Nephron progenitor cell (in vitro differentiated cells): Measurements from ENCODE around the gene GLYAT.

ENCODE experiments used
- DNase-seq: peaks from one replicate; pipeline ENCODE4 v3.0.0; 2021
- H3K27ac Mint-ChIP-seq: 2 replicates; pipeline ENCODE4 v1.8.0; 2021; ENCODE audit warnings: mild to moderate bottlenecking, moderate library complexity, mixed read lengths
- H3K27me3 Mint-ChIP-seq: 2 replicates; pipeline ENCODE4 v1.8.0; 2021; ENCODE audit warnings: mild to moderate bottlenecking, low read depth, mixed read lengths; ENCODE audit not compliant: poor library complexity
- H3K36me3 Mint-ChIP-seq: 2 replicates; pipeline ENCODE4 v1.8.0; 2021; ENCODE audit warnings: low read depth, mixed read lengths
- H3K4me1 Mint-ChIP-seq: 2 replicates; pipeline ENCODE4 v1.8.0; 2021; ENCODE audit warnings: mixed read lengths
- H3K4me3 Mint-ChIP-seq: 2 replicates; pipeline ENCODE4 v1.8.0; 2021; ENCODE audit warnings: mild to moderate bottlenecking, moderate library complexity, mixed read lengths
- H3K9me3 Mint-ChIP-seq: 2 replicates; pipeline ENCODE4 v1.8.0; 2021; ENCODE audit warnings: mild to moderate bottlenecking, moderate library complexity, mixed read lengths
- TF ChIP-seq, protein P1 (sequence below): fragments of 200-600 bp; sonication (generic); IDR thresholded peaks from 2 replicates; pipeline ENCODE4 v1.5.0; 2021; ENCODE audit warnings: antibody characterized with exemption

Gene GLYAT

GRCh38 chr11:58757439-58757838, 25.7 kb upstream of the GLYAT start:
- TF ChIP-seq, protein P1, sequence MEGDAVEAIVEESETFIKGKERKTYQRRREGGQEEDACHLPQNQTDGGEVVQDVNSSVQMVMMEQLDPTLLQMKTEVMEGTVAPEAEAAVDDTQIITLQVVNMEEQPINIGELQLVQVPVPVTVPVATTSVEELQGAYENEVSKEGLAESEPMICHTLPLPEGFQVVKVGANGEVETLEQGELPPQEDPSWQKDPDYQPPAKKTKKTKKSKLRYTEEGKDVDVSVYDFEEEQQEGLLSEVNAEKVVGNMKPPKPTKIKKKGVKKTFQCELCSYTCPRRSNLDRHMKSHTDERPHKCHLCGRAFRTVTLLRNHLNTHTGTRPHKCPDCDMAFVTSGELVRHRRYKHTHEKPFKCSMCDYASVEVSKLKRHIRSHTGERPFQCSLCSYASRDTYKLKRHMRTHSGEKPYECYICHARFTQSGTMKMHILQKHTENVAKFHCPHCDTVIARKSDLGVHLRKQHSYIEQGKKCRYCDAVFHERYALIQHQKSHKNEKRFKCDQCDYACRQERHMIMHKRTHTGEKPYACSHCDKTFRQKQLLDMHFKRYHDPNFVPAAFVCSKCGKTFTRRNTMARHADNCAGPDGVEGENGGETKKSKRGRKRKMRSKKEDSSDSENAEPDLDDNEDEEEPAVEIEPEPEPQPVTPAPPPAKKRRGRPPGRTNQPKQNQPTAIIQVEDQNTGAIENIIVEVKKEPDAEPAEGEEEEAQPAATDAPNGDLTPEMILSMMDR: no peak
- H3K27ac Mint-ChIP-seq: no peak overlapping the region
- DNase-seq: no peak
- no peaks in the 10 kb centered on the region for H3K27me3 Mint-ChIP-seq
- H3K9me3 Mint-ChIP-seq: peaks cover 17% of the 10 kb centered on the region
- no peaks in the 10 kb centered on the region for H3K36me3 Mint-ChIP-seq
- no peaks in the 10 kb centered on the region for H3K4me1 Mint-ChIP-seq
- no peak overlapping the region for H3K4me3 Mint-ChIP-seq

GRCh38 chr11:58745705-58746364, 14.1 kb upstream of the GLYAT start:
- Mint-ChIP-seq H3K9me3 (peaks cover 44% of the 10 kb centered on the region), H3K27ac (no peak overlapping the region), H3K4me3 (no peak overlapping the region), H3K36me3 (no peaks in the 10 kb centered on the region), H3K4me1 (no peaks in the 10 kb centered on the region), H3K27me3 (no peaks in the 10 kb centered on the region)
- TF ChIP-seq, protein P1: no peak
- DNase-seq: no peak

- H3K9me3 Mint-ChIP-seq: peaks cover 48% of the 10 kb centered on the region
- no peaks in the 10 kb centered on the region for H3K4me1 Mint-ChIP-seq
- no peak overlapping the region for H3K4me3 Mint-ChIP-seq
- H3K27ac Mint-ChIP-seq: no peak overlapping the region
- H3K36me3 Mint-ChIP-seq: no peaks in the 10 kb centered on the region
- TF ChIP-seq, protein P1: no peak
- H3K27me3 Mint-ChIP-seq: no peaks in the 10 kb centered on the region
- DNase-seq: no peak
These were observed 13.4 kb upstream of the GLYAT start for GRCh38 chr11:58744988-58745704.

DNA sequence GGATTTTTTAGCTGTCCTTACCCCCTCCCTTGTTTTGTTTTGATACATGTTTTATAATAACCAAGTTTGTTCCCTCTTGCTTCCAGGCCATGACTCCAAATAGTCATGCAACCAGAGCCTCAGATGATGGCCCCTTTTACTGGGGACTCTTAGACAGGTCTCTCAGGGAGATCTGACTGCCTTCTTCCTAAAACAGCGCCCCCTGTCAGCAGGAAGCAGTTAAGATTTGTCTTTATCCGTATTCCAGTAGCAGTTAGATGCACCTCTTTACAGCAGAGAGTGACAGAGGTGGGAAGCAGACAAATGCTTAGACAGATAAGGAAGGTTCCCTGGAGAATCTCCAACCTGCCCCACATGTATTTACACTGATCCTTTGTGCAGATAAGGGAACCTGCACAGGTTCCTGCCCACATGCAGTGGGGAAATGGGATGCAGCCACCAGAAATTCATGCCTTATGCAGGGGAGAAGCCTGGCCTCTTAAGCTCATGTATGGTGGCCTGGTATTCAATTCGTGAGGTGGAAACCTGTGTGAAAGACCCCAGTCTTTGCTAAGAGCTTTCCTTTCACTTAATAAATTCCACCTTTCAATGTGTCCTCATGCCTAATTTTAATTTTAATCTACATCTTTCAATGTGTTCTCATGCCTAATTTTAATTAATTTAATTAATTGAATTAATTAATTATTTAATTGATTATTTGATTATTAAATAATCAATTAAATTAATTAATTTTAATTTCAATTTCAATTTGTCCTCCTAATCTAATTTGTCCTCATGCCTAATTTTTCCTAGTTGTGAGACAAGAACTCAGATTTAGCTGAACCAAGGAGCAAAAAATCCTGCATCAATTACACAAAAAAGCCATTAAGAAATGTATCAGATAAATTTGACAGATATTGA, 11.5 kb upstream of the GLYAT start:
- DNase-seq: peak; percentile 1
- peaks cover 57% of the 10 kb centered on the region for H3K9me3 Mint-ChIP-seq

DNA sequence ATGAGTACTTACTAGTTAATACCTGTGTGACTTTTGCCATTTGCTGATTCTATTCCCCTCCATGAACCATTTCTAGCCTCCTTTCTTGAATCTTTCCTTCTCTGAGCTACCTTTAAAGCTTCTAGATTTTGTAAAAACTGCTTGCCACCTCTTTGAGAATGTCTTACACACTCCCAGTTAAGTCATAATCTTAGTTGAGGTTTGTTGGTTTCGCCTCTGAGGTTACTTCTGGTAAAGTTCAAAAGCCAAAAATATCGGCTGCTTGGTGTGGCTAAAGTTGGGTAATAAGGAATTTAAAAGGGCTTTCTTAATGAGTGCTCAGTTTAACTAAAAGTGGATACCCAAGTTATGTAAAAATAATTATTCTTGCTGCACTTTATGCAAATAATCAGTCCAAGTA, 10.4 kb upstream of the GLYAT start:
- H3K27ac Mint-ChIP-seq: no peak overlapping the region
- H3K4me3 Mint-ChIP-seq: no peak overlapping the region
- no peak for DNase-seq
- no peaks in the 10 kb centered on the region for H3K4me1 Mint-ChIP-seq
- no peaks in the 10 kb centered on the region for H3K27me3 Mint-ChIP-seq
- no peaks in the 10 kb centered on the region for H3K36me3 Mint-ChIP-seq
- TF ChIP-seq, protein P1: no peak
- H3K9me3 Mint-ChIP-seq: peaks cover 55% of the 10 kb centered on the region

More for the DNA sequence above, 11.5 kb upstream of the GLYAT start:
- TF ChIP-seq, protein P1: no peak
- H3K27ac Mint-ChIP-seq: no peak overlapping the region
- no peak overlapping the region for H3K4me3 Mint-ChIP-seq
- no peaks in the 10 kb centered on the region for H3K27me3 Mint-ChIP-seq
- H3K36me3 Mint-ChIP-seq: no peaks in the 10 kb centered on the region
- no peaks in the 10 kb centered on the region for H3K4me1 Mint-ChIP-seq
